SK-N-SH treated with all-trans-retinoic acid at 6 μM for 48 hours (cell line): ENCODE measurements around the gene EVA1C.

Experiments
- POU6F1 ChIP-seq: fragments of 250-450 bp; sonication (Bioruptor Pico); IDR thresholded peaks from 2 replicates; pipeline ENCODE4 v1.8.0; 2021; ENCODE audit warnings: low read depth, mild to moderate bottlenecking, moderate library complexity, borderline replicate concordance
- TCF4 ChIP-seq: fragments of 250-450 bp; sonication (Bioruptor Pico); IDR thresholded peaks from 2 replicates; pipeline ENCODE4 v1.8.0; 2021; ENCODE audit warnings: mild to moderate bottlenecking, moderate library complexity, borderline replicate concordance
- TOX ChIP-seq: fragments of 250-450 bp; sonication (Bioruptor Pico); IDR thresholded peaks from 2 replicates; pipeline ENCODE4 v1.8.0; 2021; ENCODE audit warnings: mild to moderate bottlenecking, moderate library complexity, borderline replicate concordance
- TSHZ2 ChIP-seq: fragments of 250-450 bp; sonication (Bioruptor Pico); IDR thresholded peaks from 2 replicates; pipeline ENCODE4 v1.5.0; 2020; ENCODE audit warnings: mild to moderate bottlenecking, moderate library complexity
- ZC3H10 ChIP-seq: fragments of 250-450 bp; sonication (Bioruptor Pico); IDR thresholded peaks from 2 replicates; pipeline ENCODE4 v1.5.1; 2021; ENCODE audit warnings: mild to moderate bottlenecking, moderate library complexity
- ZFP3 ChIP-seq: fragments of 250-450 bp; sonication (Bioruptor Pico); IDR thresholded peaks from 2 replicates; pipeline ENCODE4 v1.5.0; 2020; ENCODE audit warnings: mild to moderate bottlenecking, moderate library complexity
- TF ChIP-seq, protein P1 (sequence below): fragments of 250-450 bp; sonication (Bioruptor Pico); IDR thresholded peaks from 2 replicates; pipeline ENCODE4 v1.8.0; 2020; ENCODE audit warnings: mild to moderate bottlenecking, moderate library complexity, borderline replicate concordance
- TF ChIP-seq, protein P2 (sequence below): fragments of 250-450 bp; sonication (Bioruptor Pico); IDR thresholded peaks from 2 replicates; pipeline ENCODE4 v1.5.1; 2020; ENCODE audit warnings: low read depth, mild to moderate bottlenecking, moderate library complexity

DNA sequence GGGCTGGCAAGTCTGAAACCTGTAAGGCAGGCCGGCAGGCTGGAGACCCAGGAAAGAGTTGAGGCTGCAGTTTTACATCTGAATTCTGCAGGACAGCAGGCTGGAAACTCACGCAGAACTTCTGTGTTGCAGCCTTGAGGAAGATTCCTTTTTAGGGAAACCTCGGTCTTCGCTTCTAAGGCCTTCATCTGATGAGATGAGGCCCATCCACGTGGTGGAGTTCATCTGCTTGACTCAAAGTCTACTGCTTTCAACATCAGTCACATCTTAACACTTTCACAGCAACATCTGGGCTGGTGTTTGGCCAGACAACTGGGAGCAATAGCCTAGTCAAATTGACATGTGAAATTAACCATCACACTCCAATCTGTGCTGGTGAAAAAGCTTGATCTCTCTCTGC, 57.1 kb downstream of the EVA1C start:
- TF ChIP-seq, protein P1, sequence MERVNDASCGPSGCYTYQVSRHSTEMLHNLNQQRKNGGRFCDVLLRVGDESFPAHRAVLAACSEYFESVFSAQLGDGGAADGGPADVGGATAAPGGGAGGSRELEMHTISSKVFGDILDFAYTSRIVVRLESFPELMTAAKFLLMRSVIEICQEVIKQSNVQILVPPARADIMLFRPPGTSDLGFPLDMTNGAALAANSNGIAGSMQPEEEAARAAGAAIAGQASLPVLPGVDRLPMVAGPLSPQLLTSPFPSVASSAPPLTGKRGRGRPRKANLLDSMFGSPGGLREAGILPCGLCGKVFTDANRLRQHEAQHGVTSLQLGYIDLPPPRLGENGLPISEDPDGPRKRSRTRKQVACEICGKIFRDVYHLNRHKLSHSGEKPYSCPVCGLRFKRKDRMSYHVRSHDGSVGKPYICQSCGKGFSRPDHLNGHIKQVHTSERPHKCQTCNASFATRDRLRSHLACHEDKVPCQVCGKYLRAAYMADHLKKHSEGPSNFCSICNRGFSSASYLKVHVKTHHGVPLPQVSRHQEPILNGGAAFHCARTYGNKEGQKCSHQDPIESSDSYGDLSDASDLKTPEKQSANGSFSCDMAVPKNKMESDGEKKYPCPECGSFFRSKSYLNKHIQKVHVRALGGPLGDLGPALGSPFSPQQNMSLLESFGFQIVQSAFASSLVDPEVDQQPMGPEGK (CRISPR knock-in tag), result no peak
- no peak for TF ChIP-seq TCF4
- TF ChIP-seq, protein P2, sequence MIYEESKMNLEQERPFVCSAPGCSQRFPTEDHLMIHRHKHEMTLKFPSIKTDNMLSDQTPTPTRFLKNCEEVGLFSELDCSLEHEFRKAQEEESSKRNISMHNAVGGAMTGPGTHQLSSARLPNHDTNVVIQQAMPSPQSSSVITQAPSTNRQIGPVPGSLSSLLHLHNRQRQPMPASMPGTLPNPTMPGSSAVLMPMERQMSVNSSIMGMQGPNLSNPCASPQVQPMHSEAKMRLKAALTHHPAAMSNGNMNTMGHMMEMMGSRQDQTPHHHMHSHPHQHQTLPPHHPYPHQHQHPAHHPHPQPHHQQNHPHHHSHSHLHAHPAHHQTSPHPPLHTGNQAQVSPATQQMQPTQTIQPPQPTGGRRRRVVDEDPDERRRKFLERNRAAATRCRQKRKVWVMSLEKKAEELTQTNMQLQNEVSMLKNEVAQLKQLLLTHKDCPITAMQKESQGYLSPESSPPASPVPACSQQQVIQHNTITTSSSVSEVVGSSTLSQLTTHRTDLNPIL (CRISPR knock-in tag), result no peak
- TF ChIP-seq ZFP3, result no peak
- no peak for TF ChIP-seq ZC3H10 (CRISPR knock-in tag)
- TF ChIP-seq TSHZ2 (CRISPR knock-in tag), result no peak
- no peak for TF ChIP-seq TOX
- no peak for TF ChIP-seq POU6F1
